Heart left ventricle (tissue), 13 donors: ENCODE measurements around the gene CCDC137.

ENCODE experiments used
- CTCF ChIP-seq, 12 donors: fragments of 200-600 bp; sonication (generic) in 4 of 12; IDR thresholded peaks; one replicate each; pipeline versions ENCODE4 v1.5.0 to v1.8.0; 2018 to 2022; ENCODE audit warnings: antibody characterized with exemption in 12 of 12, mild to moderate bottlenecking in 5 of 12
- POLR2A ChIP-seq, 2 donors: fragments of 450-650 bp; IDR thresholded peaks; one replicate each; pipeline ENCODE4 v1.6.1; 2017; ENCODE audit warnings: antibody characterized with exemption in 2 of 2, mild to moderate bottlenecking in 2 of 2, moderate library complexity in 2 of 2
- donor health status: ischemic (EF 13 %, LVEDD 7.1; RV severe dilation, severe dysfunction).
- donor health status: DM: no; HTN: yes; CAD: no.
- donor health status: DM: no; HTN: no; CAD: no.
- donor health status: ischemic (EF 25% LVEDD 6.9; RV normal size, moderate dysfunction).
- donor health status: ischemic (EF 25% LVEDD 5.7; RV mildly dilated, moderate dysfunction).
- donor health status: ischemic (EF 35%, LVEDD 5.7; RV mildly dilated, moderate dysfunction).
- donor health status: nonischemic (EF 11% LVEDD 7.7; RV severe dilation, severe dysfunction).
- donor health status: DM: yes; HTN: yes; CAD: no.
- donor health status: PGD.
- donor health status: ischemic (EF 29% LVEDD 5.4; RV normal size, mild dysfunction).
- donor health status: nonischemic (EF 23%, LVEDD 6.1; RV moderate dilation, normal function).

DNA sequence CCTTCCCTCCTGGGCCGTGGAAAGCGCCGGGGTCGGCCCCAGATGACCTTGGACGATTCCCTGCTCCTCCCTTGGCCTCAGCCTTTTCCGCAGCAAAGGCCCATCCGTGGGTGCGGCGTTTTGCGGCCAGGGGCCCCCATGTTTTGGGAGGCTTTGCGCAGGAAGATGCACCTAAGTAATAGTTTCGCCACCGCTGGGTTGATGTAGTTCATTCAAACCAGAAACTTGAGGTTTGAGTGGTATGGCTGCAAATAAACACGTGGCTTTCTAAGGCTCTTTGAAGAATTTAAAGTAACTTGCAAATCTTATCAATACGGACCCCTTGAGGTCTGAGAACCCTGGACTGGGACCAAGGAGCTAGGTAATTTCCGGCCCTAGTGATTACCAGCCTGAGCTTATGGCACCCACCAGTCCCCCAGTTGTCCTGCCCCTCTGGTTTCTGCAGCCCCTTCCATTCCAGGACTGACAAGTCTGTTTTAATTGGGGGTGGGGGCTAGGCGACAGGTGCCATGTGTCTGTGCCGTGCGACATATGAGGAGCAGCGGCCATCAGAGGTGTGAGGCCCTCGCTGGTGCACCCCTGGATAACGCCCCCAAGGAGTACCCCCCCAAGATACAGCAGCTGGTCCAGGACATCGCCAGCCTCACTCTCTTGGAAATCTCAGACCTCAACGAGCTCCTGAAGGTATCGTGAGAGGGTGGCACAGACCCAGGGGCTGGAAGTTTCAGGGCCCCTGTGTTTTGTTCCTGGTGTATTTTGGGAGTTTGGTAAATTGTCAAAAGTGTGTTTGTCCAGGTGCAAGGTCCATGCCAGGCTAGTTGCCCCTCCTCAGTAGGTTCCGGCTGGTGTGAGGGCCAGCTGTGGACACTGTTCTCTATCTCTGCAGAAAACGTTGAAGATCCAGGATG is 37.5 kb downstream of the CCDC137 start:
- TF ChIP-seq CTCF (IDR thresholded peaks at IDR 0.05) = no peak
- TF ChIP-seq POLR2A (IDR thresholded peaks at IDR 0.05) = no peak
